Vagina (tissue), 2 donors: Measurements from ENCODE around the gene SMYD5. TPM values are rescaled to one million over a fixed set of nuclear protein-coding genes. Genes with fewer than 3 reads are reported as not detected.
"Not testable (repeated sequence)": the region's sequence is repeated elsewhere in the genome, so short reads cannot be mapped to it uniquely, and the experiment has no call there.

Experiments
- DNase-seq, 2 donors: peaks; one replicate each; pipeline ENCODE4 v3.0.0-alpha.2; 2017; ENCODE audit errors: extremely low spot score in 2 of 2
- H3K27ac ChIP-seq: fragments of 200-600 bp; sonication (generic); one replicate; pipeline ENCODE4 v1.5.1; 2019
- H3K27me3 ChIP-seq: fragments of 200-600 bp; sonication (generic); one replicate; pipeline ENCODE4 v1.5.1; 2019
- H3K36me3 ChIP-seq, 2 donors: fragments of 200-600 bp; sonication (generic); one replicate each; pipeline ENCODE4 v1.5.1; 2017 to 2019
- H3K4me1 ChIP-seq: fragments of 200-600 bp; sonication (generic); one replicate; pipeline ENCODE4 v1.5.1; 2019
- H3K4me3 ChIP-seq, 2 donors: fragments of 200-600 bp; sonication (generic); 1 replicate in 1 of 2; 2 replicates in 1 of 2; pipeline ENCODE4 v1.5.1; 2016 to 2019
- H3K9me3 ChIP-seq: fragments of 200-600 bp; sonication (generic); one replicate; pipeline ENCODE4 v1.5.1; 2019
- CTCF ChIP-seq, 3 experiments: fragments of 450-650 bp in 2 of 3; fragments of 200-600 bp in 1 of 3; sonication (generic) in 1 of 3; IDR thresholded peaks; one replicate each; pipeline ENCODE4 v1.5.1; 2017 to 2019; ENCODE audit warnings: antibody characterized with exemption in 3 of 3, mild to moderate bottlenecking in 2 of 3, moderate library complexity in 2 of 3
- POLR2A ChIP-seq, 2 donors: fragments of 450-650 bp; IDR thresholded peaks; one replicate each; pipeline ENCODE4 v1.6.1; 2017; ENCODE audit warnings: antibody characterized with exemption in 2 of 2, mild to moderate bottlenecking in 2 of 2, moderate library complexity in 2 of 2
- POLR2AphosphoS5 ChIP-seq, 2 donors: sonication (generic); formaldehyde crosslinking; IDR thresholded peaks; one replicate each; pipeline ENCODE4 v1.9.0; 2017; ENCODE audit warnings: antibody characterized with exemption in 2 of 2, mild to moderate bottlenecking in 2 of 2, low read depth in 1 of 2; ENCODE audit not compliant: insufficient read depth in 1 of 2
- intact Hi-C: fragments of 100-400 bp; cut with DNase I; formaldehyde crosslinking; loops from one replicate; pipeline ENCODE4 v1.15.1; 2023
- total RNA-seq: library from RNA; depleted of rRNA; stranded (reverse); fragments of >200 nt; gene quantifications from one replicate; pipeline ENCODE4 v1.2.3, GENCODE V29; 2016

The SMYD5 gene
- total RNA-seq, 1 donor from 2014 or later, result 16.0 TPM

GRCh38 chr2:73177645-73178255, 36.3 kb upstream of the SMYD5 start:
- intact Hi-C loops, result no loop called here
- Histone ChIP-seq H3K4me1 (peaks cover 25% of the 10 kb centered on the region), H3K27me3 (no peaks in the 10 kb centered on the region), H3K36me3 (no peaks in the 10 kb centered on the region), H3K4me3 (peak overlapping the region; percentile 58 to 59), H3K9me3 (no peaks in the 10 kb centered on the region), H3K27ac (no peak overlapping the region)
- TF ChIP-seq POLR2A (IDR thresholded peaks at IDR 0.05) (no peak), POLR2AphosphoS5 (IDR thresholded peaks at IDR 0.05; ENCODE audit: insufficient read depth in 1 of 2, low read depth in 1 of 2) (peak in 1 of 2 donors; percentile 0)
- DNase-seq, result no peak

- H3K27ac ChIP-seq, result no peak overlapping the region
- no peak overlapping the region for H3K4me3 ChIP-seq
- H3K36me3 ChIP-seq, result no peaks in the 10 kb centered on the region
- H3K27me3 ChIP-seq, result no peaks in the 10 kb centered on the region
- TF ChIP-seq CTCF (IDR thresholded peaks at IDR 0.05), result no peak
- DNase-seq, result no peak
- intact Hi-C loops, result no loop called here
- no peaks in the 10 kb centered on the region for H3K4me1 ChIP-seq
- H3K9me3 ChIP-seq, result no peaks in the 10 kb centered on the region
Measured at GRCh38 chr2:73185965-73186364, 28.1 kb upstream of the SMYD5 start.

GRCh38 chr2:73187549-73187948, 26.5 kb upstream of the SMYD5 start:
- no peak for DNase-seq
- Histone ChIP-seq H3K27me3 (no peaks in the 10 kb centered on the region), H3K4me3 (no peak overlapping the region), H3K4me1 (no peaks in the 10 kb centered on the region), H3K27ac (no peak overlapping the region), H3K9me3 (no peaks in the 10 kb centered on the region), H3K36me3 (no peaks in the 10 kb centered on the region)
- TF ChIP-seq POLR2A (IDR thresholded peaks at IDR 0.05) (no peak), CTCF (IDR thresholded peaks at IDR 0.05) (no peak), POLR2AphosphoS5 (IDR thresholded peaks at IDR 0.05; ENCODE audit: insufficient read depth in 1 of 2, low read depth in 1 of 2) (no peak)
- intact Hi-C loops, result no loop called here

GRCh38 chr2:73197579-73197978, 16.5 kb upstream of the SMYD5 start:
- H3K27me3 ChIP-seq, result peaks cover 7% of the 10 kb centered on the region
- no peak overlapping the region for H3K4me3 ChIP-seq
- H3K9me3 ChIP-seq, result no peaks in the 10 kb centered on the region
- no peak for DNase-seq
- intact Hi-C loops, result no loop called here
- TF ChIP-seq POLR2AphosphoS5 (IDR thresholded peaks at IDR 0.05; ENCODE audit: insufficient read depth in 1 of 2, low read depth in 1 of 2) (no peak), POLR2A (IDR thresholded peaks at IDR 0.05) (no peak), CTCF (IDR thresholded peaks at IDR 0.05) (no peak)
- H3K4me1 ChIP-seq, result peaks cover 6% of the 10 kb centered on the region
- no peak overlapping the region for H3K27ac ChIP-seq
- no peaks in the 10 kb centered on the region for H3K36me3 ChIP-seq

GRCh38 chr2:73200281-73200680, 13.8 kb upstream of the SMYD5 start:
- H3K9me3 ChIP-seq, DNase-seq, intact Hi-C loops, H3K4me3 ChIP-seq, H3K27ac ChIP-seq, H3K36me3 ChIP-seq: not testable (repeated sequence)
- H3K27me3 ChIP-seq, result peaks cover 14% of the 10 kb centered on the region
- peaks cover 14% of the 10 kb centered on the region for H3K4me1 ChIP-seq

- DNase-seq, result no peak
- H3K27ac ChIP-seq, result no peak within 1 kb of the TSS
- H3K4me1 ChIP-seq, result peaks cover 14% of the 10 kb centered on the region
- no peaks in the 10 kb centered on the region for H3K36me3 ChIP-seq
- intact Hi-C loops, result no loop called here
- peak within 1 kb of the TSS; percentile 30 to 39 for H3K4me3 ChIP-seq
- no peak for TF ChIP-seq CTCF (IDR thresholded peaks at IDR 0.05)
- no peak for TF ChIP-seq POLR2AphosphoS5 (IDR thresholded peaks at IDR 0.05; ENCODE audit: insufficient read depth in 1 of 2, low read depth in 1 of 2)
- no peak for TF ChIP-seq POLR2A (IDR thresholded peaks at IDR 0.05)
- peaks cover 14% of the 10 kb centered on the region for H3K27me3 ChIP-seq
- H3K9me3 ChIP-seq, result no peaks in the 10 kb centered on the region
Measured at GRCh38 chr2:73202156-73203054, 11.6 kb upstream of the SMYD5 start, which contains the start of gene NOTO. TSS of gene NOTO (plus strand) at chr2:73202574. CDS start at chr2:73202667, 93 bp downstream.
